Prostate gland (tissue), 2 donors: ENCODE measurements around the gene EPS8. TPM values are rescaled to one million over a fixed set of nuclear protein-coding genes. Genes with fewer than 3 reads are reported as not detected.

Experiments used
- DNase-seq: peaks from one replicate; pipeline ENCODE4 v3.0.0-alpha.2; 2019; ENCODE audit warnings: low spot score
- H3K27ac ChIP-seq, 2 donors: fragments of 200-600 bp; sonication (generic); 2 replicates each; pipeline ENCODE4 v1.5.1; 2017 to 2019
- H3K27me3 ChIP-seq: fragments of 200-600 bp; sonication (generic); replicated peaks from 2 replicates; pipeline ENCODE4 v1.5.1; 2019; ENCODE audit not compliant: insufficient read depth
- H3K36me3 ChIP-seq, 2 donors: fragments of 200-600 bp; sonication (generic); 1 replicate in 1 of 2; 2 replicates in 1 of 2; pipeline versions ENCODE4 v1.5.1 to v1.8.1; 2017 to 2019
- H3K4me1 ChIP-seq: fragments of 200-600 bp; sonication (generic); replicated peaks from 2 replicates; pipeline ENCODE4 v1.5.1; 2019
- H3K4me3 ChIP-seq, 2 donors: fragments of 200-600 bp; sonication (generic); 2 replicates each; pipeline ENCODE4 v1.5.1; 2017 to 2019
- H3K9me3 ChIP-seq: fragments of 200-600 bp; sonication (generic); 2 replicates; pipeline ENCODE4 v1.5.1; 2017
- CTCF ChIP-seq, 4 experiments: fragments of 200-600 bp in 2 of 4; fragments of 450-650 bp in 2 of 4; sonication (generic) in 2 of 4; IDR thresholded peaks; 1 replicate in 3 of 4; 2 replicates in 1 of 4; pipeline ENCODE4 v1.5.1; 2016 to 2019; ENCODE audit warnings: antibody characterized with exemption in 4 of 4, mild to moderate bottlenecking in 2 of 4, moderate library complexity in 2 of 4
- POLR2A ChIP-seq: fragments of 450-650 bp; IDR thresholded peaks from one replicate; pipeline ENCODE4 v1.6.1; 2016; ENCODE audit warnings: antibody characterized with exemption, mild to moderate bottlenecking
- POLR2AphosphoS5 ChIP-seq: sonication (generic); formaldehyde crosslinking; IDR thresholded peaks from one replicate; pipeline ENCODE4 v1.6.1; 2017; ENCODE audit warnings: antibody characterized with exemption
- WGBS: methylation state at CpG from one replicate; pipeline ENCODE4 v1.1.5; 2018; 5-methylcytosine and 5-hydroxymethylcytosine counted together
- intact Hi-C: fragments of 100-400 bp; cut with DNase I; formaldehyde crosslinking; loops from one replicate; pipeline ENCODE4 v1.14.2; 2022
- total RNA-seq, 2 donors: library from RNA; depleted of rRNA; stranded (reverse); fragments of >200 nt; gene quantifications; one replicate each; pipeline ENCODE4 v1.1.0, GENCODE V29; 2016

EPS8 gene
- total RNA-seq, 2 donors from 2014 or later: 47.5 to 67.4 TPM

DNA sequence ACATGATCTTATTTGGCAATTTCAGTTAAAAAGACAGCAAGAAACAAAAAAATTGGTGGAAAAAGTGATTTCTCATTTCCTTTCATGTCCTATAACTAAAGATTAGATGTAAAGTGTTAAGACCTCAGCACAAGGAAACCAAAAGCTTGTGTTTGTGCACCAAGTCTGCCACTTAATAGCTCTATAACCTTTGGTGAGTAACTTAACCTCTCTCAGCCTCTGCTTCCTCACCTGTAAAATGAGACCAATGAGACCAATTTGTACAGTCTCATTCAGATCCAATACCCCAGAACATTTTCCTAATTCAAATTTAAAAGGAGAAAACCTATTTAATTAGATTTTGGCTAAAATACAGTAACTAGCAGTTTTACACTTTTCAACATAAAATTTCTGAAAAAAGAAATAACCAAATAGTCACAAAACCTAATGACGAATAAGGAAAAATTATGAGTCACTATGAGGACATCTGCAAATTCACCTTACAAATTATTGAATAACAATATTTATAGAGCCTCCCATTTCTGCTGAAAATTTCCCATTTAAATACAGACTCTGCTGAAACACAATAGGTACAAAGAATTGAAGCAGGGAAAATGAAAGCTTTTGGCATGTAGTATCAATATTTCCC is 71.1 kb downstream of the EPS8 start:
- 85% methylated on average over 1 of the region's 1 CpG for WGBS
- H3K36me3 ChIP-seq: no peaks in the 10 kb centered on the region
- no peak overlapping the region for H3K27ac ChIP-seq
- no peak overlapping the region for H3K4me3 ChIP-seq
- intact Hi-C loops: no loop called here
- no peaks in the 10 kb centered on the region for H3K9me3 ChIP-seq
- no peaks in the 10 kb centered on the region for H3K27me3 ChIP-seq
- no peaks in the 10 kb centered on the region for H3K4me1 ChIP-seq
- no peak for TF ChIP-seq CTCF (IDR thresholded peaks at IDR 0.05)
- TF ChIP-seq POLR2A: no peak
- no peak for TF ChIP-seq POLR2AphosphoS5
- DNase-seq: no peak

DNA sequence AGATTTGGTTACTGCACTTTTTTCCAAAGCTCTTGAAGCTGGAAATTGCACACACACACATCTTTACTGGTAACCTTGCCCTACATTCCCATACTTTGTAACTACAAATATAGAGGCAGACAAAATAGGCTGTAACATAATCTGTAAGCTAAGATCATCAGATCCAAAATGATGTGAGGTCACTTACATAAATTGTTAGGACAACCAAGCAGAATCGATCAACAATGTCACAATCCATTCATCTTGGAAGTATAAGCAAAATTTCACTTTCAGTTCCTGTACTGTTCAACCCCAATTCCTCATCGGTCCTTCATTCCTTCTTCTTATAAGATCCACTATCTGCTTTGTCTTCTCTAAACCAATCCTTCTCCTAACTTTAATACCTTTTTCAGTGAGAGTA is 72.6 kb downstream of the EPS8 start:
- TF ChIP-seq POLR2A (no peak), POLR2AphosphoS5 (no peak), CTCF (IDR thresholded peaks at IDR 0.05) (no peak)
- intact Hi-C loops: no loop called here
- Histone ChIP-seq H3K27ac (no peak overlapping the region), H3K4me3 (no peak overlapping the region), H3K27me3 (no peaks in the 10 kb centered on the region), H3K9me3 (no peaks in the 10 kb centered on the region), H3K36me3 (no peaks in the 10 kb centered on the region), H3K4me1 (no peaks in the 10 kb centered on the region)
- no peak for DNase-seq
- WGBS: 87% methylated on average over 2 of the region's 2 CpGs

DNA sequence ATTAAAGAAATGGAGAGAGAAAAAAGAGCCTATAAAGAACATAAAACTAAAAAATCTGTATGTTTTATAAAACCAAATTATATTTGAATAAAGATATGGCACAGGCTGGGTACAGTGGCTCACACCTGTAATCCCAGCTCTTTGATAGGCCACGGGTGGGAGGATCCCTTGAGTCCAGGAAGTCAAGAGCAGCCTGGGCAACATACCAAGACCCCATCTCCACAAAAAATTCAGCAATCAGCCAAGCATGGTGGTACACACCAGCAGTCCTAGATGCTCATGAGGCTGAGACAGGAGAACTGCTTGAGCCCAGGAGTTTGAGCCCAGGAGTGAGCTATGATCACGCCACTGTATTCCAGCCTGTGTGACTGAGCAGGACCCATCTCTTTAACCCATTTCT is 74.9 kb downstream of the EPS8 start:
- H3K4me3 ChIP-seq: no peak overlapping the region
- no peaks in the 10 kb centered on the region for H3K4me1 ChIP-seq
- DNase-seq: no peak
- intact Hi-C loops: no loop called here
- H3K27ac ChIP-seq: no peak overlapping the region
- TF ChIP-seq CTCF (IDR thresholded peaks at IDR 0.05) (no peak), POLR2AphosphoS5 (no peak), POLR2A (no peak)
- no peaks in the 10 kb centered on the region for H3K36me3 ChIP-seq
- H3K9me3 ChIP-seq: no peaks in the 10 kb centered on the region
- H3K27me3 ChIP-seq: no peaks in the 10 kb centered on the region
- 98% methylated on average over 2 of the region's 2 CpGs for WGBS

- H3K4me3 ChIP-seq: no peak overlapping the region
- intact Hi-C loops: no loop called here
- 82% methylated on average over 8 of the region's 8 CpGs for WGBS
- no peaks in the 10 kb centered on the region for H3K36me3 ChIP-seq
- no peak for DNase-seq
- TF ChIP-seq POLR2AphosphoS5: no peak
- no peak for TF ChIP-seq POLR2A
- no peak for TF ChIP-seq CTCF (IDR thresholded peaks at IDR 0.05)
- H3K27me3 ChIP-seq: no peaks in the 10 kb centered on the region
- no peak overlapping the region for H3K27ac ChIP-seq
- no peaks in the 10 kb centered on the region for H3K9me3 ChIP-seq
- H3K4me1 ChIP-seq: no peaks in the 10 kb centered on the region
Measured at GRCh38 chr12:15712823-15713660, 76.1 kb downstream of the EPS8 start.

GRCh38 chr12:15712160-15712559 is 77.0 kb downstream of the EPS8 start:
- H3K4me1 ChIP-seq: no peaks in the 10 kb centered on the region
- whole genome bisulfite sequencing: 73% methylated on average over 1 of the region's 1 CpG
- DNase-seq: no peak
- no peaks in the 10 kb centered on the region for H3K9me3 ChIP-seq
- no peak overlapping the region for H3K27ac ChIP-seq
- no peak overlapping the region for H3K4me3 ChIP-seq
- intact Hi-C loops: no loop called here
- H3K27me3 ChIP-seq: no peaks in the 10 kb centered on the region
- no peaks in the 10 kb centered on the region for H3K36me3 ChIP-seq
- TF ChIP-seq CTCF (IDR thresholded peaks at IDR 0.05) (no peak), POLR2A (no peak)
